GM18870 (cell line): Measurements from ENCODE around the gene MTRR.

ENCODE experiments used
- ATAC-seq: cut with Tn5 transposase; IDR thresholded peaks from one replicate; pipeline ENCODE4 v1.9.1; 2021; ENCODE audit warnings: moderate library complexity; ENCODE audit not compliant: unreplicated experiment

MTRR gene

DNA sequence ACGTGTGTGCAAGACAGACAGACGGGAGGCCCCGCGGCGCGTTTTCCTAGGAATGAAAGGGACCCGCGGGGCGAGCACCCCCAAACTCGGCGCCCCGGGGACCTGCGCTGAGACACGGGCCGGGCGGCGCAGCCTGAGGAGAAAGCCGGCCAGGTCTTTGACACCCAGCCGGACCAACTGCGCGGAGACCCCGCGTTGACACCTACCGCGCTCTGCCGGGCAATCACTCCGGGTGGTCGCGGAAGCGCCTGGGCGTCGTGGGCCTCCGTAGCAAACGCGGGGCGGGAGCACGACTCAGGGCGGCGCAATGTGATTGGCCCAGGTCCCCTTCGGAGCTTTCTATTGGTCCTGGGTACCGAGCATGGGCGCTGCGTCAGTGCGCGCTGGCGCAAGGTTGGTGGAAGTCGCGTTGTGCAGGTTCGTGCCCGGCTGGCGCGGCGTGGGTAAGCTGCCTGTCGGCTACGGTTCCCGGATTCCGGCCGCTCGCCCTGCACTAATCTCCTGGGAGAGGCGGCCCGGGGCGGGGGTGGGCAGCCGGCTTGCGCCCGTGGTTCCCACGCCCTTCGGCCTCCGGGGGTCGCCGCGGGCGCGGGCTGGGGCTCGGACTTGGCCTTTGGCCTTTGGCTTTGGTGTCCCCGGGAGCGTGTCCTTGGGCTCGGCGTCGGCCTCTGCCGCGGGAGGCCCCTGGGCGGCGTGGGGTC is at the start of gene MTRR, which contains the start of gene FASTKD3:
TSS of gene MTRR (plus strand) at position 376 of the 701 bp plus-strand sequence. CDS start 1,647 bp downstream, outside the sequence.
TSS of gene FASTKD3 (minus strand) at position 259 of the 701 bp plus-strand sequence. CDS start 948 bp downstream, outside the sequence.
- peak; percentile 94 for ATAC-seq

DNA sequence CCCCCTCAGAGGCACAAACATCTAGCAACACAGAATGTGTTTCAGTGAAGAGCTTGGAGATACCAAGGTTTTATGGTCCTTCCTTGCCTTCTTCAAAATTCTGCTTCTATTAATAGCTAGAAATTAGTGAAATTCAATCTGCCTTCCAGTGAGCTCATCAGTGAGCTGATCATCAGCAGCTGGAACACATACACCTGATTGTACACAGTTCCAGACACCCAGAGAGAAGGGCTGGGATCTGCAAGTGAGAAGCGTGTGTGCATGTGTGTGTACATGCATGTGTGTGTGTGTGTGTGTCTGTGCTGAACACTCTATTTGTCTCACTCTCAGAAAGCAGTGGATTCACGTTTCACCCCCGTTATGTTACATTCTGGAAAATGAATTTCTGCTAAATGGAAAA is 46.5 kb upstream of the MTRR start:
- no peak for ATAC-seq

DNA sequence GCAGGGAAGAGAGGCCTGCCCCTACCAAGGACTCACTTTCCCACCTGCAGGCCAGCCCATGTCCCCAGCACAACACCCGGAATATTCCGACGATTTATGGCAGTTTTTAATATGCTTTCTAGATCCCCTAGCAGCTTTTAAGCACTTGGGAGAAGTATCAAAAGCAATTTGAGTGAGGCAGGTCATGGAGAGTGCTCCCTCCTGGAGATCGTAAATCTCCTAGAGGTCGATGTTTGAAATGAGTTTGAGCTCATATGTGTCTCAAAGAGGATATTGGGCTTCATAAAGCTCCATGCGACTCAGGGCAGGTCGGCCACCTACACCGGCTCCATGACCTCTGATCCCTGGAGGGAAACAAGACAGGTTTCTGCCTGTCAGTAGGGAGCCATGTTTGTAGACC is 45.4 kb upstream of the MTRR start:
- no peak for ATAC-seq

- ATAC-seq, result no peak
Observed at GRCh38 chr5:7824995-7825394, 44.0 kb upstream of the MTRR start.

- no peak for ATAC-seq
Observed at GRCh38 chr5:7825630-7826029, 43.3 kb upstream of the MTRR start.

DNA sequence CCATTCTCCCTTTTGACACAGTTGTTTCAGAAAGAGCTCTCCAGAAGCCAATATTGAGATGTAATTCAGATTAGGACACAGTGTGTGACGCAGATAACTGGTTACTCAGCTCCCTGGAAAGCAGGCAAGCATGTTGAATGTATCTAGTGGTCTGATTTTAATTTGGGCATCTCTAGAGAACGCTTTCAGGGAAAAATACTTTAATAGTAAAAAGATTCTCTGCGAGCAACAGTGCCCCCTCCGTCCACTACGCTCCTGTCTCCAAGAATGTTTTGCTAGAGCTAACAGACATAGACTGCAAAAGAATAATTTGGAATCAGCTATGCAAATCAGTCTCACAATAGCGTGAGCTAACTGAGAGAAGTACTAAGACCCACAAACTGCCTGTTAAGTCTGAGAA is 41.3 kb upstream of the MTRR start:
- no peak for ATAC-seq

DNA sequence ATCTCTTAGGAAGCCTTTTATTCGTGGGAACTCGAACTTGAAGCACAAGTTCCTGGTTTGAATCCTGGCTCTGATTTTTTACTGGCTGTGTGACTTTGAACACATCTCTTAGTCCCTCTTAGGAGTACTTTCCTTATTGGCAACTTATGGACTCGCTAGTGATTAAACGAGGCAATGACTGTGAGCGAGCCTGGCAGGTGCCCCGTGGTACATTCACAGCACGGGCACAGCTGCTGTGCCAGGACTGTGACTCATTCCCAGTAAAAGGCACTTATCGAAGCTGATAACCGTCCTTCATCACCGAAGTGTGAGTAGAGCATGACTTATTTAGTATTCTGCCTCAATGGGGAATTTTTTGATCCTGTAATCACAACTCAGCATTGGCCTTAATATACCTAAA is 40.7 kb upstream of the MTRR start:
- ATAC-seq, result no peak

DNA sequence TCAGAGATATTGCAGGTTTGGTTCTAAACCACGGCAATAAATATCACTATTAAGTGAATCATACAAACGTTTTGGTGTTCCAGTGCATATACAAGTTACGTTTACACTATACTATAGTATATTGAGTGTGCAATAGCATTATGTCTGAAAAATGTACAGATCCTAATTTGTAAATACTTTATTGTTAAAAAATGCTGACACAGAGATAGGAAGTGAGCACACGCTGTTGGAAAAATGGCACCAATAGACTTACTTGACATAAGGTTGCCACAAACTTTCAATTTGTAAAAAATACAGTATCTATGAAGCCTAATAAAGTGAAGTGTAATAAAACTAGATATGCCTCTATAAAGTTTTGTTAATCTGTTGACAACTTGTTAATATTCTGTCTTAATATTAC is 34.0 kb upstream of the MTRR start:
- no peak for ATAC-seq

DNA sequence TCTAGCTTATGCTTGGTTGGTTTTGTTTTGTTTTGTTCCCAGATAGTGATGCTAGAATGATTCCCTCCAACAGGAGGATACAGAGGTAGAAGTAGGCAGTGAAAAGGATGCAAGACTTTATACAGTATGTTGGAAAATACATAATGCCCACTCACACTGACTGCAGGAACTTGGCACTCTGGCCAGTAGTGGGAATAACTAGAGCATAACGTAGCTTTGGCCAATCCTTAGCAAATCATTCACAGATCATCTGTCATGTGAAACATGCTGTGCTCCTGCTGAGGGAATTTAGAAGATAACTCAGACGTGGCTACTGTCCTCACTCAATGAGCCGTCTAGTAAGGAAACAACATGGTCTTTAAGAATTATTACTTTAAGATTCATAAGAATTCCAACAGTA is 31.5 kb upstream of the MTRR start:
- ATAC-seq, result no peak

- ATAC-seq, result no peak
Observed at GRCh38 chr5:7842531-7842930, 26.4 kb upstream of the MTRR start.

DNA sequence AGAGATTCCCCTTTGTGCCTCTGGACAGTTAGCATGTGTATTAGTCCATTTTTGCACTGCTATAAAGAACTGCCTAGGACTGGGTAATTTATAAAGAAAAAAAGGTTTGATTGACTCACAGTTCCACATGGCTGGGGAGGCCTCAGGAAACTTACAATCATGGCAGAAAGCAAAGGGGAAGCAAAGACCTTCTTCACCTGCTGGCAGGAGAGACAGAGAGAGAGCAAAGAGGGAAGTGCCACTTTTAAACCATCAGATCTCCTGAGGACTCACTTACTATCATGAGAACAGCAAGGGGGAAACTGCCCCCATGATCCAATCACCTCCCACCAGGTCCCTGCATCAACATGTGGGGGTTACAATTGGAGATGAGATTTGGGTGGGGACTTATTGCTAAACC is 24.0 kb upstream of the MTRR start:
- ATAC-seq, result no peak

- no peak for ATAC-seq
Observed at GRCh38 chr5:7845557-7845956, 23.4 kb upstream of the MTRR start.

DNA sequence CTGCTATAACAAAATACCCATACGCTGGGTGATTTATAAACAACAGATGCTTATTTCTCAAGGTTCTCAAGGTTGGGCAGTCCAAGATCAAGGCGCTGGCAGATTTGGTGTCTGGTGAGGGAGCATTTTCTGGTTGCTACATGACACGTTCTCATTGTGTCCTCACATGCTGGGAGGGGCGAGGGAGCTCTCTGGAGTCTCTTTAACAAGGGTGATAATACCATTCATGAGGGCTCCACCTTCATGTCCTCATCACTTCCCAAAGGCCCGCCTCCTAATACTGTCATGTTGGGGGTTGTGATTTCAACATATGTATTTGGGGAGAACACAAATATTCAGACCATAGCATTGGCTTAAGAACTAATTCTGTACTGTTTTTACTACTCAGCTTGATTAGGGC is 22.6 kb upstream of the MTRR start:
- no peak for ATAC-seq

DNA sequence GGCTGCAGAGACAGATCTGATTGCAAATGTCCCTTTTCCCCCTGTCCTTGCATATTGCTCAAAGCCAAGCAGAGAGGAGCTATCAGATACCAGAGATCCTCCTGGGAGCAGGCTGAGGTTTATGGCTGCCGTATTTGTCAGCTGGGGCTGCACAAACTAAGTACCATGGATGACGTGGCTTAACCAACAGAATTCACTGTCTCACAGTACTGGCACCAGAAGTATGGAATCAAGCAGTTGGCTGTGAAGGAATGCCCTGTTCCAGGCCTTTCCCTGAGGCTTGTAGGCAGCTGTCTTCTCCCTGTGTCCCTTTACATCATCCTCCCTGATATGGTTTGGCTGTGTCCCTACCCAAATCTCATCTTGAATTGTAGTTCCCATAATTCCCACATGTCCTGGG is 20.7 kb upstream of the MTRR start:
- no peak for ATAC-seq

DNA sequence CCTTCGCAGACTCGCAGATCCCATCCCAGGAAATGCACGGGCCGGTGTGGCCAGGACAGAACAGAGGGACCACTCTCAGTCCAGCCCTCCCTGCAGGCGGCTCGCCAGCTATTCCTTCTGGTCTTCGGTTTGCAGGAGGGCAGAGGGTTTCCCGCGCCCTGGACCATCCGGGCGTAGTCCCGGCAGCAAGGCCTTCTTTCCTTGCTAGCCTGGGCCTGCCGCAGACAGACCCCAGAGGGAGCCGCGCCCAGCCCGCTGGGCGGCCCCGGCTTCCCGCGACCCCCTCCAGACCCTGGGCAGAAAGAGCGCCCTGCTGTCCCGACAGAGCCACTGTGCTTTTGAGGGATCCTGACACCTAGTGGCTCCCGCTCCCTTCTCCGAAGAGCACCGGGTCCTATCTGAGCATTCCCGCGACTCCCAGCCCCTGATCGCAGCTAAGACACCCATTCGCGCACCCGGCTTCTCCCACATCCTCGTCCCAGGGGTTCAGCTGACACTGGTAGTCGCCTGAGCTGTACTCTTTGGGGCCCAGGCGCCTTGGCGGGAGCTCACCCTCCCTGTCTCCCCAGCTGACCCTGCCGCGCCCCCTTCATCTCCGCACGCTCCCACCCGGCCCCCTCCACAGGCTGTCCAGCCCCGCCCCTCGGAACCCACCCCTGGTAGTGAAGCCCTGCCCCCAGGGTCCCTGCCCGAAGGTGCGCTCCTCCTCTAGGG is 19.1 kb upstream of the MTRR start:
- ATAC-seq, result no peak

DNA sequence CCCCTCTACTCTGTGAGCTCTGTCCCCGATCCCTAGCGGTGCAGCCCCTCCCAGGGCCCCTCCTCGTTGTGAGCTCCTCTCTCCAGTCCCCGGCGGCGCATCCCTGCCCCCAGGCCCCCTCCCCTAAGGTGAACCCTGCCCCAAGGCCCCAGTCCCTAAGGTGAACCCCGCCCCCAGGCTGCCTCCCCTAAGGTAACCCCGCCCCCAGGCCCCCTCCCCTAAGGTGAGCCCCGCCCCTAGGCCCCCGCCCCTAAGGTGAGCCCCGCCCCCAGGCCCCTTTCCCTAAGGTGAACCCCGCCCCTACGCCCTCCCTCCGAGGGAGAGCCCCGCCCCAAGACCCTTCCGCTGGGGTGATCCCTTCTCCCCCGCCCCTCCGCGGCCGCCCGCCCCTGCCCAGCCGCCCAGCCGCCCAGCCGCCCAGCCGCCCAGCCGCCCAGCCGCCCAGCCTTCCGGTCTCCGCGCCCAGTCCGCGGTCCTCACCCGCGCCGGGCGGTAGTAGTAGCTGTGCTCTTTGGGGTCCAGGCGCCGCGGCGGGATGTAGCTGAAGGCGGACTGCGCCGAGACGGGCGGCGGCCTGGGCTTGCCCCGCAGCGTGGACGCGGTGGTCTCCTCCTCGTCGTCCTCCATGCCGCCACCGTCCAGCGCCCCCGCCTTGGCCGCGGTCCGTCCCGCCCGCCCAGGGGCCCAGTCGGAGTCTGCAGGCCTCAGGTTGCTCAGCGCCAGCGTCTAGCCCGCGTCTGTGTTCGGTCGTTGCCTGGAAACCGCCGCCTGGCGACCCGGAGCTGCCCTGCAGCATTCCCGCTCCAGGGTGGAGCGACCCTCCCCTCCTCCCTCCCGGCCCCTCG is 18.3 kb upstream of the MTRR start, which contains the start of gene CFAP90:
TSS of gene CFAP90 (minus strand) at position 739 of the 845 bp plus-strand sequence. CDS start at position 627, 112 bp downstream.
- ATAC-seq, result no peak

DNA sequence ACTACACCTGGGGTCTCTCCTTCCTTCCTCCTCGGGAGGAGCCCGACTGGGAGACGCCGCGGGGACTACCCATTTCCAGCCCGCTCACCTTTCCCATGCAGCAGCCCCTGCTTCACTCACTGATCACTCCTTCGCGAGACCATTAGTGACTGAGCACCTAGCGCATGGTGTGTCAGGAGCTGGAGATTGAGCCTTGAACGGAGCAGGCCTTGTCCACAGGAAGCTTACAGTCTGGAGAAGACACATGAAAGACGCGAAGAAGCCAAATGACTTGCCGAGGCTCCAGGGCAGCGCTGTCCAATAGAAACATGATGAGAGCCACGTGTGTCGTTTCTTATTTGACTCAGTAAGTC is 17.7 kb upstream of the MTRR start:
- no peak for ATAC-seq

GRCh38 chr5:7851617-7852289 is 17.2 kb upstream of the MTRR start:
- ATAC-seq, result no peak

DNA sequence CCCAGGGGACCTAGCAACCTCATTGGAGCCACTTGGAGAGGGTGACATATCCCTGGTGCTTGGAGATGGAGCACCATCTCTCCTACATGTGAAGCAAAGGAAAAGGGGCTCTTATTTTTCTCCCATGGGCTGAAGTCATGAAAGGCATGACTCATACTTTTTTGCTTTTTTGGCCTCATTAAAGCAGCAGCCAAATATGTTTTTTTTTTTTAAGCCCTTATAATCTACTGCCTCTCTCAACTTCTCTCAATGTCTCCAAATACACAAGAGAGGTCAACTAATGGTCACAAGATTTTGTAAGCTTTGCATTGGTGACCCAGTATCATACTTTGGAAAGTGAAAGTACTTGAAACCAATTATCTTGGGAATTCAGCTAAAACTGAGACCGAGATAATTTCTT is 16.4 kb upstream of the MTRR start:
- no peak for ATAC-seq

DNA sequence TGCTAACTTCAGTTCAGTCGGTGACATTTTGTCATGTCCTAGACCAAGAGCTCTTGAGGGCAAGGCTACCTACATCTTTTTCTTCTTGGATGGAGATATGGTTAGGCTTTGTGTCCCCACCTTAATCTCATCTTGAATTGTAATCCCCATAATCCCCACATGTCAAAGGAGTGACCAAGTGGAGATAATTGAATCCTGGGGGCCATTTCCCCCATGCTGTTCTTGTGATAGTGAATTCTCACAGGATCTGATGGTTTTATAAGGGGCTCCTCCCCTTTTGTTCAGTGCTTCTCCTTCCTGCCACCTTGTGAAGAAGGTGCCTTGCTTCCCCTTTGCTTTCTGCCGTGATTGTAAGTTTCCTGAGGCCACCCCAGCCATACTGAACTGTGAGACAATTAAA is 16.0 kb upstream of the MTRR start:
- ATAC-seq, result no peak

DNA sequence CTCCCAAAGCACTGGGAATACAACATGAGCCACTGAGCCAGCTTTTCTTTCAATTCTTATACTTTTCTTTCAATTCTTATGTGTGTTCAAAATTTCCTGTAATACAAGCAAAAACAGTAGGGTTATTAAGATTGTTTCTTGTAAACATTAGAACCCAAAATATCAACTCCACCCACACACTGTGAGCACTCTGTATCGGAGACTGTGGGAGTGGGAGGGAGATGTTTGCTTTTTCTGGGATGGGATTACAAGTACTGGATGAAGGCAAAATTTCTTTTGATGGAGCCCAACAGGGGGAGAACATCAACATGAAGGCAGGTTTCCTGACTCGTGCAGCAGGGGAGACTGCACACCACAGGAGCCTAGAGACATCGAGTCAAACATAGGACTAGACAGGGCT is 13.3 kb upstream of the MTRR start:
- ATAC-seq, result no peak
